ENCODE results near the gene FOXN4. TPM values are rescaled to one million over a fixed set of nuclear protein-coding genes. Genes with fewer than 3 reads are reported as not detected.

Gene FOXN4
- total and polyA plus RNA-seq, 2 of the 13 experiments (the other 11 are each of a cell fraction or from before 2014, with no cell fraction given): 0.11 TPM; not detected in 1

GRCh38 chr12:109277899-109278762, 31.0 kb downstream of the FOXN4 start (continued):
- TF ChIP-seq ZIK1 (CRISPR knock-in tag; IDR thresholded peaks at IDR 0.05; ENCODE audit: borderline replicate concordance, low read depth) (no peak), TCF7L2 (IDR thresholded peaks at IDR 0.05; ENCODE audit: low read depth, low read length) (no peak), ZMAT5 (CRISPR knock-in tag; IDR thresholded peaks at IDR 0.05; ENCODE audit: borderline replicate concordance, low read depth) (no peak), PRMT3 (CRISPR knock-in tag; IDR thresholded peaks at IDR 0.05; ENCODE audit: borderline replicate concordance, low read depth) (no peak), HMG20A (CRISPR knock-in tag; IDR thresholded peaks at IDR 0.05; ENCODE audit: borderline replicate concordance) (peak; percentile 78; the same call in 1 of the 2 replicates), ZNF484 (CRISPR knock-in tag; IDR thresholded peaks at IDR 0.05; ENCODE audit: borderline replicate concordance, low read depth) (no peak), MXD4 (CRISPR knock-in tag; IDR thresholded peaks at IDR 0.05) (0 out of 2 replicates have a peak, but pooled peaks have one; percentile 31), ZFP37 (CRISPR knock-in tag; IDR thresholded peaks at IDR 0.05; ENCODE audit: borderline replicate concordance) (no peak), PATZ1 (CRISPR knock-in tag; IDR thresholded peaks at IDR 0.05) (peak; percentile 77), WIZ (CRISPR knock-in tag; IDR thresholded peaks at IDR 0.05) (no peak), ZNF446 (CRISPR knock-in tag; IDR thresholded peaks at IDR 0.05) (no peak), GTF3A (CRISPR knock-in tag; conservative IDR thresholded peaks at IDR 0.05) (no peak), ZNF468 (CRISPR knock-in tag; IDR thresholded peaks at IDR 0.05) (no peak), ARNT2 (CRISPR knock-in tag; IDR thresholded peaks at IDR 0.05; ENCODE audit: low read depth) (0 out of 2 replicates have a peak, but pooled peaks have one; percentile 34), ZNF296 (CRISPR knock-in tag; conservative IDR thresholded peaks at IDR 0.05) (no peak), FOXP4 (CRISPR knock-in tag; IDR thresholded peaks at IDR 0.05) (peak; percentile 78; the same call in 1 of the 2 replicates), ZNF678 (CRISPR knock-in tag; IDR thresholded peaks at IDR 0.05) (no peak), ZZZ3 (CRISPR knock-in tag; IDR thresholded peaks at IDR 0.05; ENCODE audit: borderline replicate concordance) (no peak), RBM22 (optimal IDR thresholded peaks at IDR 0.05; ENCODE audit: low read length) (no peak), ZNF18 (CRISPR knock-in tag; IDR thresholded peaks at IDR 0.05; ENCODE audit: insufficient replicate concordance) (no peak), ZC3H4 (CRISPR knock-in tag; IDR thresholded peaks at IDR 0.05; ENCODE audit: borderline replicate concordance) (no peak), NCOA2 (CRISPR knock-in tag; IDR thresholded peaks at IDR 0.05) (peak; percentile 89), RAD51 (IDR thresholded peaks at IDR 0.05; ENCODE audit: borderline replicate concordance) (no peak), SETDB1 (CRISPR knock-in tag; IDR thresholded peaks at IDR 0.05; ENCODE audit: borderline replicate concordance) (no peak)
